HEK293 (cell line): ENCODE results near the gene VPS29.
A peak's percentile ranks its signal among the peaks of the same experiment; 100 is the strongest.

ENCODE experiments used
- GFI1B ChIP-seq: fragments of 450-650 bp; formaldehyde crosslinking; IDR thresholded peaks from 2 replicates; pipeline ENCODE4 v1.5.1; 2016; ENCODE audit warnings: missing biosample characterization, missing genetic modification characterization
- GLIS1 ChIP-seq: fragments of 450-650 bp; formaldehyde crosslinking; IDR thresholded peaks from 2 replicates; pipeline ENCODE4 v1.5.1; 2016; ENCODE audit warnings: missing biosample characterization, missing genetic modification characterization
- PRDM10 ChIP-seq: fragments of 450-650 bp; formaldehyde crosslinking; IDR thresholded peaks from 2 replicates; pipeline ENCODE4 v1.5.1; 2016; ENCODE audit warnings: missing biosample characterization, missing genetic modification characterization
- PRDM6 ChIP-seq: fragments of 450-650 bp; formaldehyde crosslinking; IDR thresholded peaks from 2 replicates; pipeline ENCODE4 v1.5.1; 2017; ENCODE audit warnings: missing biosample characterization, missing genetic modification characterization
- ZBTB44 ChIP-seq: fragments of 450-650 bp; IDR thresholded peaks from 2 replicates; pipeline ENCODE4 v1.5.1; 2018; ENCODE audit warnings: missing biosample characterization, mild to moderate bottlenecking, missing genetic modification characterization
- ZNF121 ChIP-seq: fragments of 450-650 bp; formaldehyde crosslinking; IDR thresholded peaks from 2 replicates; pipeline ENCODE4 v1.5.1; 2016; ENCODE audit warnings: missing biosample characterization, missing genetic modification characterization
- ZNF146 ChIP-seq: fragments of 450-650 bp; formaldehyde crosslinking; IDR thresholded peaks from 2 replicates; pipeline ENCODE4 v1.5.1; 2016; ENCODE audit warnings: missing biosample characterization, missing genetic modification characterization
- ZNF366 ChIP-seq: fragments of 450-650 bp; formaldehyde crosslinking; conservative IDR thresholded peaks from 2 replicates; pipeline ENCODE4 v1.5.1; 2016; ENCODE audit warnings: missing biosample characterization, missing genetic modification characterization
- ZNF580 ChIP-seq: fragments of 450-650 bp; formaldehyde crosslinking; IDR thresholded peaks from 2 replicates; pipeline ENCODE4 v1.5.1; 2016; ENCODE audit warnings: missing biosample characterization, missing genetic modification characterization
- ZNF600 ChIP-seq: fragments of 450-650 bp; formaldehyde crosslinking; IDR thresholded peaks from 2 replicates; pipeline ENCODE4 v1.5.1; 2016; ENCODE audit warnings: missing biosample characterization, missing genetic modification characterization
- ZNF629 ChIP-seq: fragments of 450-650 bp; formaldehyde crosslinking; IDR thresholded peaks from 2 replicates; pipeline ENCODE4 v1.5.1; 2017; ENCODE audit warnings: missing biosample characterization, missing genetic modification characterization
- ZNF660 ChIP-seq: fragments of 450-650 bp; IDR thresholded peaks from 2 replicates; pipeline ENCODE4 v1.5.1; 2018; ENCODE audit warnings: missing biosample characterization, mild to moderate bottlenecking, missing genetic modification characterization
- ZNF664 ChIP-seq: fragments of 450-650 bp; formaldehyde crosslinking; IDR thresholded peaks from 2 replicates; pipeline ENCODE4 v1.5.1; 2016; ENCODE audit warnings: missing biosample characterization, missing genetic modification characterization
- ZSCAN30 ChIP-seq: fragments of 450-650 bp; IDR thresholded peaks from 2 replicates; pipeline ENCODE4 v1.5.1; 2018; ENCODE audit warnings: missing biosample characterization, mild to moderate bottlenecking, missing genetic modification characterization, moderate library complexity
- TF ChIP-seq, protein P1 (sequence below): fragments of 450-650 bp; formaldehyde crosslinking; IDR thresholded peaks from 2 replicates; pipeline ENCODE4 v1.5.1; 2016; ENCODE audit warnings: missing biosample characterization, missing genetic modification characterization, borderline replicate concordance
- TF ChIP-seq, protein P2 (sequence below): fragments of 450-650 bp; formaldehyde crosslinking; IDR thresholded peaks from 2 replicates; pipeline ENCODE4 v1.5.1; 2016; ENCODE audit warnings: missing biosample characterization, missing genetic modification characterization
- TF ChIP-seq, protein P3 (sequence below): fragments of 450-650 bp; formaldehyde crosslinking; IDR thresholded peaks from 2 replicates; pipeline ENCODE4 v1.5.1; 2016; ENCODE audit warnings: missing biosample characterization, missing genetic modification characterization
- TF ChIP-seq, protein P4 (sequence below): fragments of 450-650 bp; formaldehyde crosslinking; IDR thresholded peaks from 2 replicates; pipeline ENCODE4 v1.5.1; 2017; ENCODE audit warnings: missing biosample characterization, missing genetic modification characterization
- TF ChIP-seq, protein P5 (sequence below): sonication (generic); formaldehyde crosslinking; IDR thresholded peaks from 2 replicates; pipeline ENCODE4 v1.8.1; 2022; ENCODE audit warnings: mild to moderate bottlenecking, moderate library complexity, missing genetic modification reagents

Gene VPS29

GRCh38 chr12:110543252-110543959 lies 41.5 kb upstream of the VPS29 start (continued):
- TF ChIP-seq, protein P1, sequence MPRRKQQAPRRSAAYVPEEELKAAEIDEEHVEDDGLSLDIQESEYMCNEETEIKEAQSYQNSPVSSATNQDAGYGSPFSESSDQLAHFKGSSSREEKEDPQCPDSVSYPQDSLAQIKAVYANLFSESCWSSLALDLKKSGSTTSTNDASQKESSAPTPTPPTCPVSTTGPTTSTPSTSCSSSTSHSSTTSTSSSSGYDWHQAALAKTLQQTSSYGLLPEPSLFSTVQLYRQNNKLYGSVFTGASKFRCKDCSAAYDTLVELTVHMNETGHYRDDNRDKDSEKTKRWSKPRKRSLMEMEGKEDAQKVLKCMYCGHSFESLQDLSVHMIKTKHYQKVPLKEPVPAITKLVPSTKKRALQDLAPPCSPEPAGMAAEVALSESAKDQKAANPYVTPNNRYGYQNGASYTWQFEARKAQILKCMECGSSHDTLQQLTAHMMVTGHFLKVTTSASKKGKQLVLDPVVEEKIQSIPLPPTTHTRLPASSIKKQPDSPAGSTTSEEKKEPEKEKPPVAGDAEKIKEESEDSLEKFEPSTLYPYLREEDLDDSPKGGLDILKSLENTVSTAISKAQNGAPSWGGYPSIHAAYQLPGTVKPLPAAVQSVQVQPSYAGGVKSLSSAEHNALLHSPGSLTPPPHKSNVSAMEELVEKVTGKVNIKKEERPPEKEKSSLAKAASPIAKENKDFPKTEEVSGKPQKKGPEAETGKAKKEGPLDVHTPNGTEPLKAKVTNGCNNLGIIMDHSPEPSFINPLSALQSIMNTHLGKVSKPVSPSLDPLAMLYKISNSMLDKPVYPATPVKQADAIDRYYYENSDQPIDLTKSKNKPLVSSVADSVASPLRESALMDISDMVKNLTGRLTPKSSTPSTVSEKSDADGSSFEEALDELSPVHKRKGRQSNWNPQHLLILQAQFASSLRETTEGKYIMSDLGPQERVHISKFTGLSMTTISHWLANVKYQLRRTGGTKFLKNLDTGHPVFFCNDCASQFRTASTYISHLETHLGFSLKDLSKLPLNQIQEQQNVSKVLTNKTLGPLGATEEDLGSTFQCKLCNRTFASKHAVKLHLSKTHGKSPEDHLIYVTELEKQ (tag by site-specific recombination), result peak; percentile 7; the same call in 1 of the 2 replicates
- TF ChIP-seq ZNF660 (tag by site-specific recombination) (peak; percentile 65; the same call in 1 of the 2 replicates), ZSCAN30 (tag by site-specific recombination) (peak; percentile 71; the same call in 1 of the 2 replicates), ZNF121 (tag by site-specific recombination) (no peak), ZNF629 (tag by site-specific recombination) (peak; percentile 51), ZNF146 (peak; percentile 71), PRDM6 (tag by site-specific recombination) (peak; percentile 93), ZNF600 (peak; percentile 100), ZNF366 (tag by site-specific recombination) (peak; percentile 57; the same call in 1 of the 2 replicates), ZNF664 (tag by site-specific recombination) (peak; percentile 99), GLIS1 (tag by site-specific recombination) (peak; percentile 45), ZNF580 (peak; percentile 27), PRDM10 (tag by site-specific recombination) (0 out of 2 replicates have a peak, but pooled peaks have one; percentile 21), ZBTB44 (tag by site-specific recombination) (peak; percentile 95), GFI1B (tag by site-specific recombination) (peak; percentile 58)
- TF ChIP-seq, protein P2, sequence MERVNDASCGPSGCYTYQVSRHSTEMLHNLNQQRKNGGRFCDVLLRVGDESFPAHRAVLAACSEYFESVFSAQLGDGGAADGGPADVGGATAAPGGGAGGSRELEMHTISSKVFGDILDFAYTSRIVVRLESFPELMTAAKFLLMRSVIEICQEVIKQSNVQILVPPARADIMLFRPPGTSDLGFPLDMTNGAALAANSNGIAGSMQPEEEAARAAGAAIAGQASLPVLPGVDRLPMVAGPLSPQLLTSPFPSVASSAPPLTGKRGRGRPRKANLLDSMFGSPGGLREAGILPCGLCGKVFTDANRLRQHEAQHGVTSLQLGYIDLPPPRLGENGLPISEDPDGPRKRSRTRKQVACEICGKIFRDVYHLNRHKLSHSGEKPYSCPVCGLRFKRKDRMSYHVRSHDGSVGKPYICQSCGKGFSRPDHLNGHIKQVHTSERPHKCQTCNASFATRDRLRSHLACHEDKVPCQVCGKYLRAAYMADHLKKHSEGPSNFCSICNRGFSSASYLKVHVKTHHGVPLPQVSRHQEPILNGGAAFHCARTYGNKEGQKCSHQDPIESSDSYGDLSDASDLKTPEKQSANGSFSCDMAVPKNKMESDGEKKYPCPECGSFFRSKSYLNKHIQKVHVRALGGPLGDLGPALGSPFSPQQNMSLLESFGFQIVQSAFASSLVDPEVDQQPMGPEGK (tag by site-specific recombination), result peak; percentile 75
- TF ChIP-seq, protein P3, sequence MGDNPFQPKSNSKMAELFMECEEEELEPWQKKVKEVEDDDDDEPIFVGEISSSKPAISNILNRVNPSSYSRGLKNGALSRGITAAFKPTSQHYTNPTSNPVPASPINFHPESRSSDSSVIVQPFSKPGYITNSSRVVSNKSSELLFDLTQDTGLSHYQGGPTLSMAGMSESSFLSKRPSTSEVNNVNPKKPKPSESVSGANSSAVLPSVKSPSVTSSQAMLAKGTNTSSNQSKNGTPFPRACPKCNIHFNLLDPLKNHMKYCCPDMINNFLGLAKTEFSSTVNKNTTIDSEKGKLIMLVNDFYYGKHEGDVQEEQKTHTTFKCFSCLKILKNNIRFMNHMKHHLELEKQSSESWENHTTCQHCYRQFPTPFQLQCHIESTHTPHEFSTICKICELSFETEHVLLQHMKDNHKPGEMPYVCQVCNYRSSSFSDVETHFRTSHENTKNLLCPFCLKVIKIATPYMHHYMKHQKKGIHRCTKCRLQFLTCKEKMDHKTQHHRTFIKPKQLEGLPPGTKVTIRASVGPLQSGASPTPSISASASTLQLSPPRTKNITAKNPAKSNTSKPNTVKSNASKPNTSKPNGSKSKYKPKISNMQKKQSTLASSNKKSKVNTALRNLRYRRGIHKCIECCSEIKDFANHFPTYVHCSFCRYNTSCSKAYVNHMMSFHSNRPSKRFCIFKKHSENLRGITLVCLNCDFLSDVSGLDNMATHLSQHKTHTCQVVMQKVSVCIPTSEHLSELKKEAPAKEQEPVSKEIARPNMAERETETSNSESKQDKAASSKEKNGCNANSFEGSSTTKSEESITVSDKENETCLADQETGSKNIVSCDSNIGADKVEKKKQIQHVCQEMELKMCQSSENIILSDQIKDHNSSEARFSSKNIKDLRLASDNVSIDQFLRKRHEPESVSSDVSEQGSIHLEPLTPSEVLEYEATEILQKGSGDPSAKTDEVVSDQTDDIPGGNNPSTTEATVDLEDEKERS (tag by site-specific recombination), result no peak
- TF ChIP-seq, protein P4, sequence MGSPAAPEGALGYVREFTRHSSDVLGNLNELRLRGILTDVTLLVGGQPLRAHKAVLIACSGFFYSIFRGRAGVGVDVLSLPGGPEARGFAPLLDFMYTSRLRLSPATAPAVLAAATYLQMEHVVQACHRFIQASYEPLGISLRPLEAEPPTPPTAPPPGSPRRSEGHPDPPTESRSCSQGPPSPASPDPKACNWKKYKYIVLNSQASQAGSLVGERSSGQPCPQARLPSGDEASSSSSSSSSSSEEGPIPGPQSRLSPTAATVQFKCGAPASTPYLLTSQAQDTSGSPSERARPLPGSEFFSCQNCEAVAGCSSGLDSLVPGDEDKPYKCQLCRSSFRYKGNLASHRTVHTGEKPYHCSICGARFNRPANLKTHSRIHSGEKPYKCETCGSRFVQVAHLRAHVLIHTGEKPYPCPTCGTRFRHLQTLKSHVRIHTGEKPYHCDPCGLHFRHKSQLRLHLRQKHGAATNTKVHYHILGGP (tag by site-specific recombination), result no peak
- TF ChIP-seq, protein P5, sequence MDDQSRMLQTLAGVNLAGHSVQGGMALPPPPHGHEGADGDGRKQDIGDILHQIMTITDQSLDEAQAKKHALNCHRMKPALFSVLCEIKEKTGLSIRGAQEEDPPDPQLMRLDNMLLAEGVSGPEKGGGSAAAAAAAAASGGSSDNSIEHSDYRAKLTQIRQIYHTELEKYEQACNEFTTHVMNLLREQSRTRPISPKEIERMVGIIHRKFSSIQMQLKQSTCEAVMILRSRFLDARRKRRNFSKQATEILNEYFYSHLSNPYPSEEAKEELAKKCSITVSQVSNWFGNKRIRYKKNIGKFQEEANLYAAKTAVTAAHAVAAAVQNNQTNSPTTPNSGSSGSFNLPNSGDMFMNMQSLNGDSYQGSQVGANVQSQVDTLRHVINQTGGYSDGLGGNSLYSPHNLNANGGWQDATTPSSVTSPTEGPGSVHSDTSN, result no peak
